Hepatocyte (in vitro differentiated cells): ENCODE results near the gene STX4.

Experiments
- CTCF ChIP-seq: fragments of 200-600 bp; sonication (generic); IDR thresholded peaks from 2 replicates; pipeline ENCODE4 v1.5.1; 2016; ENCODE audit warnings: antibody characterized with exemption, mild to moderate bottlenecking; ENCODE audit not compliant: poor library complexity
- EZH2 ChIP-seq: fragments of 200-600 bp; sonication (generic); IDR thresholded peaks from 2 replicates; pipeline ENCODE4 v1.6.1; 2016; ENCODE audit warnings: antibody characterized with exemption, mild to moderate bottlenecking, borderline replicate concordance
- EZH2phosphoT487 ChIP-seq: fragments of 200-600 bp; sonication (generic); IDR thresholded peaks from one replicate; pipeline ENCODE4 v1.6.1; 2018; ENCODE audit warnings: antibody characterized with exemption, mild to moderate bottlenecking, low read depth, moderate library complexity; ENCODE audit not compliant: unreplicated experiment, severe bottlenecking

- TF ChIP-seq EZH2 (no peak), EZH2phosphoT487 (no peak), CTCF (no peak)
These were observed 17.3 kb upstream of the STX4 start for GRCh38 chr16:31016018-31016417.
